NCI-H2029 (cell line): ENCODE data around the gene CEMIP.

Source experiments
- DNase-seq: peaks from one replicate; lab custom pipeline; 2025; lab: John Stamatoyannopoulos, UW

CEMIP gene

GRCh38 chr15:80778964-80779657 lies at the start of gene CEMIP:
Gene CEMIP, plus strand, starts transcription at chr15:80779370. Its CDS starts 94,510 bp downstream, at chr15:80873880.
- DNase-seq = peak; percentile 61

- no peak for DNase-seq
These were observed 48.8 kb upstream of the CEMIP start for GRCh38 chr15:80730387-80730786.

GRCh38 chr15:80730926-80731325 lies 48.2 kb upstream of the CEMIP start:
- no peak for DNase-seq

GRCh38 chr15:80732167-80732566 lies 47.0 kb upstream of the CEMIP start:
- DNase-seq = no peak

- no peak for DNase-seq
These were observed 46.4 kb upstream of the CEMIP start for GRCh38 chr15:80732818-80733217.

- no peak for DNase-seq
These were observed 45.7 kb upstream of the CEMIP start for GRCh38 chr15:80733460-80733859.

- DNase-seq = no peak
These were observed 43.8 kb upstream of the CEMIP start for GRCh38 chr15:80735344-80735743.

- DNase-seq = no peak
These were observed 42.6 kb upstream of the CEMIP start for GRCh38 chr15:80736560-80736959.

- no peak for DNase-seq
These were observed 39.3 kb upstream of the CEMIP start for GRCh38 chr15:80739919-80740318.

- DNase-seq = no peak
These were observed 37.1 kb upstream of the CEMIP start for GRCh38 chr15:80742081-80742480.

- DNase-seq = no peak
These were observed 35.9 kb upstream of the CEMIP start for GRCh38 chr15:80743189-80743833.

GRCh38 chr15:80744415-80744814 lies 34.8 kb upstream of the CEMIP start:
- DNase-seq = no peak

- no peak for DNase-seq
These were observed 34.3 kb upstream of the CEMIP start for GRCh38 chr15:80744826-80745225.

- no peak for DNase-seq
These were observed 33.3 kb upstream of the CEMIP start for GRCh38 chr15:80745888-80746287.

- DNase-seq = no peak
These were observed 31.7 kb upstream of the CEMIP start for GRCh38 chr15:80747317-80748053.

- DNase-seq = no peak
These were observed 29.6 kb upstream of the CEMIP start for GRCh38 chr15:80749589-80749988.

- no peak for DNase-seq
These were observed 28.6 kb upstream of the CEMIP start for GRCh38 chr15:80750575-80750974.

GRCh38 chr15:80752204-80752603 lies 27.0 kb upstream of the CEMIP start:
- DNase-seq = no peak

- no peak for DNase-seq
These were observed 26.0 kb upstream of the CEMIP start for GRCh38 chr15:80753161-80753560.

GRCh38 chr15:80754014-80754413 lies 25.2 kb upstream of the CEMIP start:
- no peak for DNase-seq

- DNase-seq = no peak
These were observed 23.3 kb upstream of the CEMIP start for GRCh38 chr15:80755885-80756284.

GRCh38 chr15:80758130-80758745 lies 20.9 kb upstream of the CEMIP start:
- DNase-seq = no peak

- DNase-seq = no peak
These were observed 18.2 kb upstream of the CEMIP start for GRCh38 chr15:80760960-80761359.
